ENCODE results near the gene GDI1.

DNA sequence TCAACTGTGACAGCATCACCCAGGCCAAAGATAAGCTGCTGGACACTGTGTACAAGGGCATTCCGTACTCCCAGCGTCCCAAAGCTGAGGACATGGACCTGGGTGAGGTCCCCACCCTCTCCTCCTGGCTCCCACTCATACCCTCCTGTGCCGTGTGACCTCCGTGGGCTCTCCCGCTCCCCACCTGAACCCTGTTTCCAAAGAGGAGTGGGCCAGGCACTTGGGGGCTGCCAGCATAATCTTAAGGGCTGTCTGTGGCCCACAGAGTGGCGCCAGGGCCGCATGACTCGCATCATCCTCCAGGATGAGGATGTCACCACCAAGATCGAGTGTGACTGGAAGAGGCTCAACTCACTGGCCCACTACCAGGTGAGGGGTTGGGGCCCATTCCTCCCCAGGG is 32.2 kb downstream of the GDI1 start:
- TF ChIP-seq CTCF (optimal IDR thresholded peaks at IDR 0.05 in 1 of 3, IDR thresholded peaks at IDR 0.05 in 1 of 3, conservative IDR thresholded peaks at IDR 0.05 in 1 of 3; ENCODE audit: extremely low read depth in 1 of 3, insufficient read depth in 2 of 3, low read length in 3 of 3) = no peak
- TF ChIP-seq EZH2 (IDR thresholded peaks at IDR 0.05; ENCODE audit: low read length) = no peak
